ENCODE data around the gene RENBP.
"Not testable (repeated sequence)": the region's sequence is repeated elsewhere in the genome, so short reads cannot be mapped to it uniquely, and the experiment has no call there.

RENBP gene

DNA sequence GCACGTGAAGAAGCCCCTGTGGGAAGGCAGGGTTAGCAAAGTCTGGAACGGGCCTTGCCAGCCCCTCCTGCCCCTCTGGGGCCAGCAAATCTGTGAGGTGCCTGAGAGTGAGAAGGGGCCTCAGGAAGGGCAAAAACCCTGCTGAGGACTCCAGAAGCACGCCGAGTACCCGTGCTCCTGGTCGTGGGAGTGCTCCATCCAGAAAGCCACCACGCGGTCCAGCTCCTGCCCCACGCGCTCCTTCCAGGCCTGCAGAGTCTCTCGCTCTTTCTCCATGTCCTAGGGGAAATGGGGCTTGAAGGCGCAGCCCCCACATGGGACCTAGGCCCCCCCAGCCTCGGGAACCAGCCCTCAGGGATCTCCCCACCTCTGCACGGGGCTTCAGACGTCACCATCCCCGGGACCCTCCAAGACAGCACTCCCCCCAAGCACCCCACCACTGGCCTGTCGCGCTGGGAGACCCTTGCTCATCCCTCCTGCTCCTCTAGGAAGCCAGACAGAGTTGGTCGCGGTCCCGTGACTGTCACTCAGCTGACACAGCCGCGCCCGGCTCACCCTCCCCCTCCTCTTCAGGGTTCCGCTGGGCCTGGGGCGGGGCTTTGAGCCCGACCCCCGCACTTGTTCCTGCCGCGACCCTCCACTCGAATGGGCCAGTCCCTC, at the start of gene RENBP:
TSS of gene RENBP (minus strand) at position 504 of the 660 bp plus-strand sequence. CDS start at position 471, 33 bp downstream.
- no peak for DNase-seq (ENCODE audit: low read depth, low spot score)

DNA sequence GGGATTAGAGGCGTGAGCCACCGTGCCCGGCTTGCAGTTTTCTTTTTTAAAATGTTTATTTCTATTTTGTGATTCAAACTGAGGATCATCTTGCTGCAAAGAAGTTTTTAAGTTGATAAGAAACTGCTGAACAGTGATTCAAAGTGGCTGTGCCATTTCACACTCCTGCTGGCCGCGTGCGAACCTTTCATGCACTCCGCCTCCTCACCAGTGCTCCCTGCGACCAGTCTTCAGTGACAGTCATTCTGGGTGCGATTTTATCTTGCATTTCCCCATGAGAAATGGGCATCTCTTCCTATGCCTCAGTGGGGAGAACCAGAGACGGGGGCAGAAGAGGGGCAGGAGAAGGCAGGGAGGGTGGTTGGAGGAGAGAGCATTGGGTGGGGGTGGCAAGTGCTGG, 49.5 kb upstream of the RENBP start:
- DNase-seq (ENCODE audit: low read depth, low spot score), result no peak

DNA sequence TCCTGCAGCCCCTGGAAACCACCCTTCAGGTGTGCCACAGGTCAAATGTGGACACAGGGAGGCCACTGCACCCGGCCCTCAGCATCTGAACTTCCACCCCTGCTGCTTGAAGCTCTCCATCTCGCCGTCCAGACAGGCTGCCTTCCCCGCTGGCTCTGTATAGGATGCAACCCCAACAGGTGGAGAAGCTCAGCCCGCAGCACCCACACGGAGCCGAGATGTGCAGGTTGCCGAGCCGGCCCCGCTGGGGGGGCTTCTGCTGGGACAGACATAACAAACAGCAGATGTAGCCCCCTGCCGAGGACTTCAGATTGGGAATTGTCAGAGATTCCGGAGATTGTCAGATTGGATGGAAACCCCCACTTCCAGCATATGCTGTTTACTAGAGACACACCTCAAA, 48.6 kb upstream of the RENBP start:
- DNase-seq (ENCODE audit: low read depth, low spot score), result no peak

- DNase-seq (ENCODE audit: low read depth, low spot score), result no peak
Measured at GRCh38 chrX:153992180-153992579, 47.7 kb upstream of the RENBP start.

DNA sequence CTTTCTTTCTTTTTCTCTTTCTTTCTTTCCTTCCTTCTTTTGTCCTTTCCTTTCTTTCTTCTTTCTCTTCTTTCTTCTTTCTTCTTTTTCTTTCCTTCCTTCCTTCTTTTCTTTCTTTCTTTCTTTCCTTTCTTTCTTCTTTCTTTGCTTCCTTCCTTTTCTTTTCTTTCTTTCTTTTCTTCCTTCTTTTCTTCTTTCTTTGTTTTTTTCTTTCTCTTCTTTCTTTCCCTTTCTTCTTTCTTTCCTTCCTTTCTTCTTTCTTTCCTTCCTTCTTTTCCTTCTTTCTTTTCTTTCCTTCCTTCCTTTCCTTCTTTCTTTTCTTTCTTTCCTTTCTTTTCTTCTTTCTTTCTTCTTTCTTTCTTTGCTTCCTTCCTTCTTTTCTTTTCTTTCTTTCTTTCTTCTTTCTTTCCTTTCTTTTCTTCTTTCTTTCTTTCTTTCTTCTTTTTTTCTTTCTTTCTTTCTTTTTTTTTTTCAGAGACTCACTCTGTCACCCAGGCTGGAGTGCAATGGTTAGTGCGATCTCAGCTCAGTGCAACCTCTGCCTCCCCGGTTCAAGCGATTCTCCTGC, 46.7 kb upstream of the RENBP start:
- DNase-seq (ENCODE audit: low read depth, low spot score), result no peak

DNA sequence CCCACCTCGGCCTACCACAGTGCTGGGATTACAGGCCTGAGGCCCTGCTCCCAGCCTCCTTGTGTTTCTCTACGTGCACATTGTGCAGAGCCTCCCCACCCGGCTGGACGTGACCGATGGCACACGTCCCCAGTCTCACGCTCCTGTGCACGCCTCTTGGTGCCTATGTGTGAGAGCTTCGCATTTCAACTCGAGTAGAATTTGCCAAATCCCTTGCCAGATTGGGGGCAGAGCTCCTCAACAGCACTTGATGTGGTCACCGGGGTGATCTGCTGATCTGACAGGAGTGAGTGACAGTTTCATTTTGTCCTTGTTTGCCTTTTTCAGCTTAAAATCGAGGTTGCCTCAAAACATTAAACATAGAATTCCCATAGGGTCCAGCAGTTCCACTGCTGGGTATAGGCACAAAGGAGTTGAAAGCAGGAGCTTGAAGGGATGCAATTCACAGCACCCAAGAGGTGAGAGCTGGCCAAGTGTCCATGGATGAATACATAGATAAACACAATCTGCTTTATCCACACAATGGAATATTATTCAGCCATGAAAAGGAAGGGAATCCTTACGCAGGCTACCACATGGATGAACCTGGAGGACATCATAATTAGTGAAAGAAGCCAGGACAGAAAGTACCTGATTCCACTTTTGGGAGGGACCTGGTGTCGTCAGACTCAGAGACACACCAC, 45.7 kb upstream of the RENBP start:
- DNase-seq (ENCODE audit: low read depth, low spot score), result no peak

DNA sequence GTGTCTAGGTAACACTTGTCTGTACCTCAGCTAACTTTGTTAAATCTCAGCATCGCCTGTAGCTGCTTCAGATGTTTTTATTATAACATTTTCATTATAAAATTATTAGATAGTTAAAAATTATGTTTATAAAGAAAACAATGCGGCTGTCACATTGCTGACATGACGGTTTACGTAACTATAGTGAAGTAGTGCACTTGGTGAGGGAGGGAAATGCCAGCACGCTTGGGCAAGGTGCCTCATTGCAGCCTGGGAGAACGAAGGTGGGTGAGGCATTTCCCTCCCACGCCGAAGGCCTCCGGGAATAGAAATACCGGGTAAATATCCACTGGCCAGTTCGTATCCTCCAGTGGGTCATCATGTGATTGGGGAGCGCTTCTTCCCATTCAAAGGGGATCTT, 44.0 kb upstream of the RENBP start:
- no peak for DNase-seq (ENCODE audit: low read depth, low spot score)

DNA sequence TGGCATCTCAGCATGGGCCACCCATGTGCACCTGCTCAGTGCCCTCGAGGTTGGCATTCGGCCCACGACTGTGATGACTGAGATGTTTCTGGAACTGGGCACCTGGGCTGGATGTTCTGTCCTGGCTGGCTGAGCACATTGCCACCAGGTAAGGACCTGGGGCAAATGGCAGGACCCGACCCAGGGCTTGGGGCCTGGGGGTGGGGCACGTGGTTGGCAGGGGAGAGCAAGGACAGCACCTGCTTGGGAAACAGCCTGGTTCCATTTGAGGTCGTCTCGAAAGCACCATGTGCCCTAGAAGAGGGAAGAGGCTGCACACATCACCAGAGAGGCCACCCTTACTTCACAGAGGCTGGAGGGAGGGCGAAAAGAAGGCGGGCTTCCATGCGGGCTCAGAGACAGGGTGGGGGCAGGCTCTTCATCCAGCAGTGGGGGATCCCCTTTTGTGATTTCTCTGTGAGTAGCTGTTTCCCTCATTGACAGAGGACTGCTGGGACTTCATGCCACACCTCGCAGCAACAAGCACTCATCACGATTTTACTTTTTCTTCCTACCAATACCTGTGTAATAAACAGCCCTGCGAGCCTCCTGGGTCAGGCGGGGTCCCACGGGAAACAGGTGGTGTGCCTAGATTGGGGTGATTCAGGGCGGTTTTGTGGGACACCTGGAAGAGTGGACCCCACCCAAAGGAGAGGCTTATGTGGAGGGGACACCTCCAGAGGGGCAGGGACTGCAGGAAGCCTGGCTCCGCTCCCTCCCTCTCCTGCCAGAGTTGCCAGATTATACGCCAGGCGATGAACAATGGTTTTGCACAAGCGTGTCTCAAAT, 40.1 kb upstream of the RENBP start:
- DNase-seq (ENCODE audit: low read depth, low spot score), result no peak

DNA sequence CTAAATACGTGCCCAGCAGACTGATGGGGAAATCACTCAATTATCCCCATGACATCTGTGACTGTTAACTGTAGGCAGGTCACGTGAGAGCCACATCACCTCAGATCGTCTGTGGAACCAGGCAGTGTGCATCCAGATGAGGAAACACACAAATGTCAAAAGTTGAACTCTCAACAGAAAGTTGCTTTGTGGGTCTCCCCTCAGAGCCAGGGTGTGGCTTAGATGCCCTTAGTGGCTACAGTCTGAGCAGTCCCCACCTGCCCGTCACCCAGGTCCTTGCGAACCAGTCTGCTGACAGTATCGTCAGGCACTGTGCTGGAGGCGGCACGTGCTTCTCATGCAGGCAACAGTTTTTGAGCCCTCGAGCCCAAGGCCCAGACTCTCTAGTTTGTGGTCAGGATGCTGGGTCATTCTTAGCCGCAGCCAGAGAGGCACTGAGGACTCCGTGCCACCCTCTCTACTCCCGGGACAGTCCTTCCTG, 38.9 kb upstream of the RENBP start:
- no peak for DNase-seq (ENCODE audit: low read depth, low spot score)

DNA sequence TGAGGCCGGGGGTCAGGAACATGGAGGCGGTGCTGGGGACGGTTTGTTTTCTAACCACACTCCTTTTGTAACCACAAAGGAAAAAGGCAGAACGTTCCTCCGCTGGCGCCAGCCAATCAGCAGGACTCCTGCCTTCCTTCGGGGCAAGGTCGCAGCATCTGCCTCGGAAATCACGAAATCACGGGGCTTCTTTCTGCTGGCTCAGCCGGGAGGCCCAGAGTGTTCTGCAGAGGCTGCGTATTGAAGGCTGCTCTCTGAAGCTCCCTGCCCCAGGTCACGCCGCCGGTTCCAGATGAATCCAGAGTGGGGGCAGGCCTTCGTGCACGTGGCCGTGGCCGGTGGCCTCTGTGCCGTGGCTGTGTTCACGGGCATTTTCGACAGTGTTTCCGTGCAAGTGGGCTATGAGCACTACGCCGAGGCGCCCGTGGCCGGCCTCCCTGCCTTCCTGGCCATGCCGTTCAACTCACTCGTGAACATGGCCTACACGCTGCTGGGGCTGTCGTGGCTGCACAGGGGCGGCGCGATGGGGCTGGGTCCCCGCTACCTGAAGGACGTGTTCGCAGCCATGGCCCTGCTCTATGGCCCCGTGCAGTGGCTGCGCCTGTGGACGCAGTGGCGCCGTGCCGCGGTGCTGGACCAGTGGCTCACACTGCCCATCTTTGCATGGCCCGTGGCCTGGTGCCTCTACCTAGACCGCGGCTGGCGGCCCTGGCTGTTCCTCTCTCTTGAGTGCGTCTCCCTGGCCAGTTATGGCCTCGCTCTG, 37.5 kb upstream of the RENBP start:
- DNase-seq (ENCODE audit: low read depth, low spot score), result no peak

GRCh38 chrX:153981231-153981630, 36.8 kb upstream of the RENBP start:
- no peak for DNase-seq (ENCODE audit: low read depth, low spot score)

DNA sequence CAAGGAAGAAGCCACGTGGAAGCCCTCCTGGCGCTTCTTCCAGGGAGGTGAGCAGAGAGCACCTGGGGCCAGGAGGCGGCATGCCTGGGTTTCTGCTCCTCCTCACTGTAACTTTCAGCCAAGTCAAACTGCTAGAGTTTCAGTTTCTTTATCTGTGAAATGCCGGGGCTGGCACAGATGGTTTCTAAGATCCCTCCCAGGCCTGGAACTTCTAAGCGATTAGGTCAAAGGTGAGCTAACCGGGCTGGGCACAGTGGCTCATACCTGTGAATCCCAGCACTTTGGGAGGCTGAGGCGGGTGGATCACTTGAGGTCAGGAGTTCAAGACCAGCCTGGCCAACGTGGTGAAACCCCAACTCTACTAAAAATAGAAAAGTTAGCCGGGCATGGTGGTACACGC, 36.0 kb upstream of the RENBP start:
- DNase-seq (ENCODE audit: low read depth, low spot score), result not testable (repeated sequence)

- no peak for DNase-seq (ENCODE audit: low read depth, low spot score)
Measured at GRCh38 chrX:153974726-153975286, 30.4 kb upstream of the RENBP start.

GRCh38 chrX:153974003-153974725, 29.7 kb upstream of the RENBP start:
- no peak for DNase-seq (ENCODE audit: low read depth, low spot score)

GRCh38 chrX:153973127-153974002, 28.9 kb upstream of the RENBP start:
- DNase-seq (ENCODE audit: low read depth, low spot score), result no peak

- DNase-seq (ENCODE audit: low read depth, low spot score), result peak; percentile 94
Measured at GRCh38 chrX:153972368-153973126, 28.1 kb upstream of the RENBP start, which contains the start of gene TMEM187. Gene TMEM187, plus strand, starts transcription at chrX:153972754. Its CDS starts 9,309 bp downstream, at chrX:153982063.

DNA sequence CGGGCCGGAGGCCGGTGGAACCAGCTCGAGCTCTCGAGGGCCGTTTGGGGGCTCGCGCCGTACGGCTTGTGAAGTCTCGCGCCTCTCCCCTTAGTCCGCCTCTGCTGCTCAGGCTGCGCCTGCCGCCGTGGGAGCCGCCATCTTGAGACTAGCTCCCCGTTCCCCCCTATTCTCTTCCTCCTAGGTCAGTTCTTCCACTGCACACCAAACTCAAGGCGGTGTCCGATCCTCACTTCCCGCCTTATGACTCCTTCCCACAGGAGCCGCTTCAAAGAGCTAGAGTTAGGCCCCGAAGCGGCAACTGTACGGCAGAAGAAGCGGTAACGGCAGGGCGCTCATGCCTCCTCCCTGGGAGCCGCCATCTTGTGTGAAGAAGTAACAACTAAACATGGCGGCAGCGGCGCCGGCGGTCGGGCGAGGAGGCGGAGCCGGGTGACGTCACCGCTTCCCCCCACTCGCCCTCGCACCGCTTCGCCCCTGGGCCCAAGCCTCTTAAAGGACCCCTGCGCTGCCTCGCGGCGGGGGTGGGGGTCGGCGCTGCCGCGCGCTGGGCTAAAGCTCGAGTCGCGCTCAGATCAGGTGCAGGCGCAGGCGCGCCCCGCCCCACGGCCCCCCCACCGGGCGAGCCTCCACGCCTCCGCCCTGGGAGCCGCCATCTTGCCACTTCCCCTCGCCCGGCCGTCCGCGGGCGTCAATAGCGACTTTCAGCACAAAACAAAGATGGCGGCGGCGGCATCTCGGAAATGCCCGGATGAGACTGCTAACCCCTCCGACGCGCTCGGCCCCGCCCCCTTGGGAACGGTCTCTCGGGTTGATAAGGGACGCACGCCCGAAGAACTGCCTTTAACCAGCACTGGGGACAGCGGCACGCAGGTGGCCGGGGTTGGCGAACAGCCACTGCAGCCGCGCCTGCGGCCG, 27.3 kb upstream of the RENBP start, which contains the start of gene HCFC1:
TSS of gene HCFC1 (minus strand) at position 369 of the 918 bp plus-strand sequence. CDS start 978 bp downstream, outside the sequence.
- peak; percentile 95 for DNase-seq (ENCODE audit: low read depth, low spot score)
